HG02759 (cell line): ENCODE results near the gene TMEM94.
"Not testable (repeated sequence)": the region's sequence is repeated elsewhere in the genome, so short reads cannot be mapped to it uniquely, and the experiment has no call there.

Experiments used
- ATAC-seq: cut with Tn5 transposase; IDR thresholded peaks from one replicate; pipeline ENCODE4 v1.9.1; 2021; ENCODE audit warnings: mild to moderate bottlenecking, moderate library complexity; ENCODE audit not compliant: unreplicated experiment

Gene TMEM94

DNA sequence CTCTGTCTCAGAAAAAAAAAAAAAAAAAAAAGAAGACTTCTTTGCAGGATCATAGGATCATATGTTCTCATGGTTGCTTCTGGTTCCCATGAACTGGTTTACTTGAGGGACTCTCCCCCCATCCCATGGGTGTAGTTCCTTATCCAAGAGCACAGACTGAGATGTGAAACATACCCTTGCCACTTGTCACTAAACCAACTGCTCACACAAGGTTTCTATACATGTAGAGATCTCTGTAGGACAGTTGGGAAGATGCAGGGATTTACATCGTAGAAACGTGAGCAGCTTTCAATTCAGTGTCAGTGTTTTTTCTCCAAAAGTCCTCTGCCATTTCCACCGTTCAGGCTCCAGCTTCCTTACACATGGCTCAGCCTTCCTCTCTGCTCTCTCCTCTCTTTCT, 11.1 kb upstream of the TMEM94 start:
- ATAC-seq = no peak

DNA sequence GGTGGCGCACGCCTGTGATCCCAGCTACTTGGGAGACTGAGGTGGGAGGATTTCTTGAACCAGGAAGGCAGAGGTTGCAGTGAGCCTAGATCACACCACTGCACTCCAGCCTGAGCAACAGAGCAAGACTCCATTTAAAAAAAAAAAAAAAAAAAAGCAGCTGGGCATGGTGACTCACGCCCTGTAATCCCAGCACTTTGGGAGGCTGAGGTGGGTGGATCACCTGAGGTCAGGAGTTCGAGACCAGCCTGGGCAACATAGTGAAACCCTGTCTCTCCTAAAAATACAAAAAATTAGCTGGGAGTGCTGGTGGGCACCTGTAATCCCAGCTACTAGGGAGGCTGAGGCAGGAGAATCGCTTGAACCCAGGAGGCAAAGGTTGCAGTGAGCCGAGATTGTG, 10.5 kb upstream of the TMEM94 start:
- ATAC-seq = not testable (repeated sequence)

DNA sequence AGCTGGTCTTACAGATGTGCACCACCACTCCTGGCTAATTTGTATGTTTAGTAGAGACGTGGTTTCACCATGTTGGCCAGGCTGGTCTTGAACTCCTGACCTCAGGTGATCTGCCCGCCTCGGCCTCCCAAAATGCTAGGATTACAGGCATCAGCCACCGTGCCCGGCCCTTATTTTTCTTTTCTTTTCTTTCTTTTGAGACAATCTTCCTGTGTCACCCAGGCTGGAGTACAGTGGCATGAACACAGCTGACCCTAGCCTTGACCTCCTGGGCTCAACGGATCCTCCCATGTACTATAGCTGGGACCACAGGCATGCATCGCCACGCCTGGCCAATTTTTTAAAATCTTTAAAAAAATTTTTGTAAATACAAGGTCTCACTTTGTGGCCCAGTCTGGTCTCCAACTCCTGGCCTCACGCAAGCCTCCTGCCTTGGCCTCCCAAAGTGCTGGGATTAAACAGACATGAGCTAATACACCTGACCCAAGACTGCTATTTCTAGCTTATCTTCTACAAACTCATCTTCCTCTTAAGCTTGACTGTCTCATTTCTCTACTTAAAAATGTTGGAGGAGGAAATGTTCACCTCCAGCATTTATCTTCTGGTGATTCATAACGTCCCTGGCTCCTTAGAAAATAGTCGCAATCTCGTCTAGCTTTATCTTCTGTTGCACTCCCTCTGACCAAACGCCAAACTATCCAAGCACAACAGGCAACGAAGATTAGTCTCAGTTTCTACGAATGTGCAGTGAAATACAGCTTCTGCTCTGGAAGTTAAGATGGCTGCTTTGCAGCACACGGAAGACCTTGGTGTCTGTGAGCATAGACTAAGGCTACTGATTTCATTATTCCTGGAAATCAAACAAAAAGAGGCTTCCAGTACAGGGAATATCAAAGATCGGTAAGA, 8.2 kb upstream of the TMEM94 start:
- no peak for ATAC-seq

DNA sequence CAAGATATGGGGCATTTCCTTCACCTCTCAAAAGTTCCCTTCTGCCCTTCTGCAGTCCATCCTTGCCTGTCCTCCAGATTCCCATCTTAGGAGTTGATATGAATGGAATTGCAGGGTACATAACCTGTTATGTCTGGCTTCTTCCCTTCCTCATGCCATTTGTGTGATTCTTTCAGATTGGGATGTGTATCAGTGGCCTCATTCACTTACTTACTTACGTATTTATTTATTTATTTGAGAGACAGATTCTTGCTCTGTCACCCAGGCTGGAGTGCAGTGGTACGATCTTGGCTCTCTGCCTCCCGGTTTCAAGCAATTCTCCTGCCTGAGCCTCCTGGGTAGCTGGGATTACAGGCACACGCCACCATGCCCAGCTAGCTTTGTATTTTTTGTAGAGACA, 6.2 kb upstream of the TMEM94 start:
- ATAC-seq = no peak

DNA sequence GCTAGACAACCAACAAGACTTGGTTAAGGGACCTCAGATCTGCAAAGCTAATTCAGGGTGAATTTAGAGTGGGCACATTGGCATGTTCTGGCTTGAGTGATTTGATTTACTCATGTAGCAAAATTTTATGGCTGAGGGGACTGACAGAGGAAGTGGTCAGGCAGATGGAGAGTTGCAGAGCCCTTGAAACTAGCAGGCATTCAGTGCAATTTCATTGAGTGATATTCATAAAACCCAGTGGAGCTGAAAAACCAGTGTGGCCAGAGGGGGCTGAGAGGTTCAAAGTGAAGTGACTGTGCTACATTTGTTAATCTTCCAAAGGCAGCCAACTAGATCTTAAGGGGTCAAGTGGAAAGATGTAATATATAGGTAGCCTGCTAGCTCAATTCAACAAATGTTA, 2.2 kb upstream of the TMEM94 start:
- ATAC-seq = no peak

DNA sequence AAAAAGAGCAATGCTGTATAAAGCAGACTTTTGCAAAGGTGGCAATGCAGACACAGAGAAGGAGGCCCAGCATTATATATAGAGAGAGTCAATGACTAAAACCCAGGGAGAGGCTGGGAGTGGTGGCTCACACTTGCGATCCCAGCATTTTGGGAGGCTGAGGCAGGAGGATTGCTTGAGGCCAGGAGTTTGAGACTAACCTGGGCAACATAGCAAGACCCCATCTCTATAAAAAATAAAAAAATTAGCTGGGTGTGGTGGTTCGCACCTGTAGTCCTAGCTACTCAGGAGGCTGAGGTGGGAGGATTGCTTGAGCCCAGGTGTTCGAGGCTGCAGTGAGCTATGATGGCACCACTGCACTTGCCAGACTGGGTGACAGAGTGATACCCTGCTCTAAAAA, 1.8 kb upstream of the TMEM94 start:
- not testable (repeated sequence) for ATAC-seq

DNA sequence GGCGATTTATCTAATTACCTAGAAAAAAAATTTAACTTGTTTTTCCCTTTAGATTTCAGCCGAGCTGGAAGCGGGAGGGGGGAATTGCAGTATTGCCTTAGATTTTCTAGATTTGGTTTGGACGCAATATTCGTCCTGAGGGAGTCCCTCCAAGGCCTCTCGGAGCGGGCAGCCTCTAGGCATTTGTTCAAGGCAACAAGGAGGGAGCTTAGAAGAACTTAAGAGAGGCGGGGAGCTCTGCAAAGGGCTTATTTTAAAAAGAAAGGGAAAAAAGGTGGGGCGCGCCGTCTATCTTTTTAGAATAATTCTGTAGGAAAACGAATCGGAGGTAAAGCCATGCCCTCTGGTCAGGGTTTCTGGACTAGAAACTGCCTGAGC, 407 bp upstream of the TMEM94 start:
- ATAC-seq = no peak

DNA sequence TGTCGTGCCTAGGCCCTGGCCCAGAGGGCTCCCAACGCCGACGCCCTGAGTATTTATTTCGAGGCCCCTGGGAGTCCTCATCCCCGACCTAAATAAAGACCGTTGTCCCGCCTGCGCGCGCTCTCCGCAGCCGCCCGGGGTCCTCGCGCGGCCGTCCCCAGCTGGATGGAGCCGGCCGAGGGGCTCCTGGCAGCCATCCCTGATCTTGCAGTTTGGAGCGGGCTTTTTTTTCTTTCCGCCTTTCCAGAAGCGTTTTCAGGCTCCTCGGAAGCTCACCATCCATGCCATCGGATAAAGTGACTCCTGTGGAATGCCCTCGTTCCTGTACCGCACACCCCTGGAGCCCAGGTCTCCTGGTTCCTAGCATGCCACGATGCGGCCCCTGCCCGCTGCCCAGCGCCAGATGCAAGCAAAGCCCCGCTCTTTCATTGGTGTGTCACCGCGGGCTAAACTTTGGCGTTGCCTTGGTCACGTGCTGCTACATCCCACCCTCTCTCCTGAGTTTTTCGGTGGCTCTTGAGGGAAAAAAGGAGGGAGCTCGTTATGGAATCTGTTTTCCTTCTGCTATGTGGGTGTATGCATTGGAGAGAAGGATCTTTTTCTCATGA, 716 bp downstream of the TMEM94 start:
- ATAC-seq = no peak

DNA sequence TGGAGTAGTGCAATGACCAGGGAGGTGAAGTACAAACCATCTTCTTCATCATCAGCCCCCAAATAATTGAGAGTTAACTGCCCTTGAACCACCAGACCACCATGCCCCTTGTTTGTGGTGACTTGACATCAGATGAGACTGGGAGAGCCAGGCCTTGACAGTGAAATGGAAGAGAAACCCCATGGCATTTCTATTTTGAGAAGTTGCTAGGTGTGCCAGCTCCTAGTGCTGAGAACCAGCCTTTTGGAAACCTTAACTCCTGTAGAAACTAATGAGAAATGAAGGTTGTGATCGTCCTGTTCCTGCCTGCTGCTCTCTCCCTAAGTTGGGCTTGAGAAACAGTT, 2.8 kb downstream of the TMEM94 start:
- ATAC-seq = no peak

DNA sequence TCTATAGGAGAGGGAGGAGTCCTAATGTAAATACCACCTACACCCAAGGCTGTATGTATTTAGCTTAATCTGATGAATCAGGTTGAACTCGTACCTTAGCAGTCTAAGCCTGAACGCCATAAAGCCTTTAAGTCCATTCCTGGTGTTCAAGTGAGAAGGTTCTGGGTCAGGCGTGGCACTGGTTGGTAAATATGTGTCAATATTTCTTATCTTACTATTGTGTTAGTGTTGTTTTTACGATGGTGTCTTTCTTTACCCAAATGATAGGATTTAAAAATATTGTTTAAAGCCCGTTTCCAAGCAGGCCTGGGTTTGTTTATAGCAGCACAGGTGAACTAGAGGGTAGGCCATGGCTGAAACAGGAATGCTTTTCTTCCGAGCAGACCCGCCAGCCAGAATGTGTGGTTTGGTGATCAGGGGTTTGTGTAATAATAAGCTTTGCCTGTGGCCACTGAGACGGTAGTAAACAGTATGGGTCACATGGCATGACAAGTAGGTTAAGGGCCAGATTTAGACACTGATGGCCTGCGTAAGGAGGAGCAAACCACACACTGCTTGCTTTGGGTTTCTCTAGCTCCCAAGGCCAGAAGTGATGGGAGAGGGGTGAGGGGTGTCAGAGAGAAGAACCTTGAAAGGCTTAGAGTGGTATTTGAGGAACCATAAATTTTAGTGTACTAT, 3.3 kb downstream of the TMEM94 start:
- ATAC-seq = no peak

DNA sequence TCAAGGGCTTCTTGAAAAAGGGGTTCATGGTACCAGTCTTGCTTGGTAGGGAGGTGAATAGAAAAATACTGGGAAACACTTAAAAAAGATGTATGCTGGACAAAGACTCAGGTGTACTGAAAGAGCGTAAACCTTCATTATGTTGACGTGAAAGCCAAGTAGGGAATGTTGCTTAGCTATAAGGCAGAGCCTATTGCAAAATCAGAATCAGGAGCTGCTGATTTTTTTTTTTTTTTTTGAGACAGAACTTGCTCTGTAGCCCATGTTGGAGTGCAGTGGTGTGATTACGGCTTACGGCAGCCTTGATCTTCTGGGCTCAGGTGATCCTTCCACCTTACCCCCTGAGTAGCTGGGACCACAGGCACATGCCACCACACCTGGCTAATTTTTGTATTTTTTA, 3.9 kb downstream of the TMEM94 start:
- no peak for ATAC-seq

DNA sequence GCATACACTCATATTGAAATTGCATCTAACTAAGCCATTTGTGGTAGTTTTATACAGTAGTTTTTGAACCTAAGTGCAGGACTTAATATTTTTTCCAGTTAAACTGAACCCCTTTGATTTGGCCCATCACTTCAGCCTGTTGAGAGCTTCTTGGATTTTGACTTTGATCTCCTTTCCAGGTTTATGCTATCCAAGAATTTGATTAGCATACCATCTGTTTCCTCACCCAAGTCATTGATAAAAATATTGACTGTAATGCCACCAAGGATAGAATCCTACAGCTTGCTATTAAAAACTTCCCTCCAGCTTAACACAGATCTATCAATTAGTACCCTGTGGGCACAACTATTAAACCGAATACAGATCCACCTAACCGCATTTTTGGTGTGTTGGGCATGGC, 7.2 kb downstream of the TMEM94 start:
- no peak for ATAC-seq

DNA sequence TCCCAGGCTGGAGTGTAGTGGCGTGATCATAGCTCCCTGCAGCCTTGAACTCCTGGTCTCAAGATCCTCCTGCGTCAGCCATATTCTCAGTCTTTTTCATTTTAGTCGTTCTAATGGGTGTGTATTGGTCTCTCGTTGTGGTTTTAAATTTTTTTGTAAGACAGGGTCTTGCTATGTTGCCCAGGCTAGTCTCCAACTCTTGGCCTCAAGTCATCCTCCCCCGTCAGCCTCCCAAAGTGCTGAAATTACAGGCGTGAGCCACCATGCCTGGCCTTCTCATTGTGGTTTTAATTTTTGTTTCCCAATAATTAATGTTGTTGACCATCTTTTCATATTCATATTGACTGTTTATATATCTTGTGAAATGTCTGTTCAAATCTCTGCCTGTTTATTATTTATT, 8.6 kb downstream of the TMEM94 start:
- no peak for ATAC-seq

DNA sequence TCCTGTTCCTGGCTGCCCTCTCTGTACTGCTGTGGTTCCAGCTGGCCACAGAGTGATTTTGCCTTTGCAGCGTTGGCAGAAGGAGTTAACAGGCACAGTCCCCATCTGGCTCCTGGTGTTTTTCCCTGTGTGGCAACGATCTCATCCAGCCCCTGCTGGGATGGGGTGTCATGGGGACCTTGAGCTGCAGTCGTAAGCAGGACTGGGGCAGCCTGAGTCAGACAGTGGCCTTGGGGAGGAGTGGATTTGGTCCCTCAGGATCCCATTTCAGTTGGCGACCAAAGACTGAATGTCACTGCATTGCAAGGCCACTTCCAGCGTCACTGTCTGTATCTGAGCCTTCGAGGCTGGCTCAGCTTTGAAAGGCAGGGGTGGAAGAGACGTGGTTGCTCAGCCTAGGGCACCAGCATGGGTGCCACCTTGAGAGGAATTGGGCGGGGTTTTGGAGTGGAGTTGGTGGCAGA, 11.9 kb downstream of the TMEM94 start:
- no peak for ATAC-seq

DNA sequence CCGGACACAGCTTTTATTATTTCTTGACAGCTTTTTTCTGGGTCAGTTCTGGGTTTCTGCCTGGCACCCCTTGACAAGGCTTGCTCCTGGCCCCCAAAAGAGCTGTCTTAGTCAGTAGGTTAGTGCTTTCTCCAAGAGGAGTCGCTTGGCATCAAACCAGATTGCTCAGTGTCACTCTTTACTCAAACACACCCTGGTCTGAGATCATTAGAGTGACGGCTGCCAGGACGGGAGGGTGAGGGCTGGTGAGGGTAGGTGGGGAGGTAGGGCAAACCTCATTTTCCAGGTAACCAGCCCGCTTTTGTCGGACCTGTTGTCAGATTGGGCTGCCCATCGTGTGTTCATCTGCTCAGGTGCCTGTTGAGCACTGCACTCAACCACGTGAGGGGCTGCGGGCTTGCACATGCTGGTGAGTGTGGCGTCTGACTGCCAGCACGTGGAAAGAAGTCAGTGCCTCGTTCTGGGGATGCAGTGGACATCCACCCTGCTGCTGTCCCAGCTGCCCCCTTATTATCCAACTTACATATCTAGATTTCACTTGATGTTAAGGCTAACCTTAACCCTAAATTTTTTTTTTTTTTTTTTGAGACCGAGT, 12.4 kb downstream of the TMEM94 start:
- ATAC-seq = no peak

DNA sequence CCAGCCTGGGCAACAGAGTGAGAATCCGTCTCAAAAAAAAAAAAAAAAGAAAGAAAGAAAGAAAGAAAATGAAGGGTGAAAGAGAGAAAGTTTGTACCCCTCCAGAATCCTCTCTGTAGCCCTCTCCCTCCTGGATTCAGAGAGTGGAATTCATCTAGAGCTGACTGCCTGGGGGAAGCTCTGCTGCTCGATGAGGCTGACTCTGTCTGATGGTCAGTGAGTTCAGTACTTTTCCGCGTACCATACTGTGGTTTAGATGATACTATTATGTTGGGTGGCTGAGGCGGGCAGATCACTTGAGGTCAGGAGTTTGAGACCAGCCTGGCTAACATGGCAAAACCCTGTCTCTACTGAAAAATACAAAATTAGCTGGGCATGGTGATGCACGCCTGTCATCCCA, 14.8 kb downstream of the TMEM94 start:
- no peak for ATAC-seq

DNA sequence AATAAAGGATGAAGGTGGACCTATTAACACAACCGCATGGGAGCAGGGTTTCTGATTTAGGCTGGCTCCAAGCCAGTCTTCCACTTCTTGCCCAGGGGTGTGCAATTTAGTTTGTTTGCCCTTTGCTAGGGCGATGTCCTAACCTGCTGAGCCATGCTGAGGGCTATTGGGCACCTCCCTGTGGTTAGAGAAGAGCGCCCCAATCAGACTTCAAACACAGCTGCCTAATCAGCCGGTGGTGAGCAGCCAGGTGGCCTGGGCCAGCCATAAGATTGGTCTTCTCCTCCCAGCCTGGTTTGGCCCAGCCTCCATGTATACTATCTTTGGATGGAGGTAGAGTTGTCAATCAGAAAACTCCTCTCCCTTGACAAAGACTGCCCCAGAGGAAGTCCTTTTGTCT, 15.7 kb downstream of the TMEM94 start:
- no peak for ATAC-seq

DNA sequence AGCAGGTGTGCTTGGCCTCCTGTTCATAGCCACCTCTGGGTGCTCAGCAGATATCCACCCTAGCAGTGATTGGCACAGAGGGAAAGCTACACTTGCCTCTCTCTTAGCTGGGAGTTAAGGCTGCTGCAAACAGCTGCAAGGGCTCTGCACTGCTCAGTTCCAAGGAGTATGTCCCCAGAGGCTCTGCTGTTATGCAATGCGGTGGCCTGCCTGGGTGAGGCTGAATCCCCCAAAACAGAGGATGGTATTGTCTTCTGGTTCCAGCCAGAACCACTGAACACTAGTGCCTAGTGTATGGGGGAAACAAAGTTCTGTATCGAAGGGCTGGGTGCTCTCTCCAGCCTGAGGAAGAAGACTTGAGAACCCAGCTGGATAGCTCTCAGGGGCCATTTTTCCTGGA, 16.8 kb downstream of the TMEM94 start:
- no peak for ATAC-seq

DNA sequence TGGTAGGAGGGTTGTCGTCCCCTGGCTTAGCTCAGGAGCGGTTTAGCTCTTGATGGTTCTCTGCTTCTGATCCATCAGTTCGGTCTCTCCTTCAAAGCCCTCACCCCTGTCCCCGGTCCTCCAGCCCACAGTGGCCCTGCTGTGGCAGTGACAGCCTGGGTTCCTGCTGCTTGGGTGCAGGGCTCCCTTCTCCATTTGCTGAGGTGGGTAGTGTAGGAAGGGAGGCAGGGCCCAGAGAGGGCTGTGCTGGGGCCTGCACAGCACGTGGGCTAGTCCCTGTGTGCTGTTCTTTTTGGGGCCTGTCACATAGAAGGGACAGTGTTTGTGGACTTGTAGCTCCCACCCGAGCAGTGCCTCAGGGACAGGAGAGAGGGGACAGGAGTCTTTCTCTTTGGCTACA, 18.3 kb downstream of the TMEM94 start:
- ATAC-seq = no peak

DNA sequence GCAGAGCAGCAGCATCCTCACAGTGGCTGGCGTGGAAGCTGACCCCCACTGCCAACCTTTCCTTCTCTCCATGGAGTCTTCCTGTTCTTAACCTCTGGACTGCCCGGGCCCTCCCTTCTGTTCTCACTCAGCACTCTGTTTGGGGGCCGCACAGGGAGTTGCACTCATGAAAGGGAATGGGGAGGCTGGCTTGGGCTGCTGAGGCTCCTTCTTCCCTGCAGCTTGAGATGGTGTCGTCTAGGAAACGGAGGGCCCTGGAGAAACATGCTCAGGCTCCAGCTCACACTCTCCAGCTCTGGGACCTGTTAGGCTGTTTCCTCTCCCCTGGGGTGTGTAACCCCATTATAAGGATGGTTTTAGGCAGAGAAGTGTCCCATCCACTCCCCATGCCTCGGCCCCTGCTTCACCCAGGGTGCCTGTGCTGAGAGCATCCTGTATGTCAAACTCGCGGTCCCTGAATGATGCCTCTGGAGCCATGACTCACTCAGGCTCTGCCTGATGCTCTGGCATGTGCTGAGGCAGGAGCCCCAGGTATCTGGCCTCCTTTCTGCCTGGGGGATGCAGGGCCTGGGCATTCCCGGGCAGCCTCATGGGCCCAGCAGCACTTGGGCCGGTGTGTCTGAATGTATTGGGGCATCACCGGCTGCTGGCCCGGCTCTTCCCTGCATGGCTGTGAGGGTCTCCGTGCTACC, 18.9 kb downstream of the TMEM94 start:
- ATAC-seq = no peak

DNA sequence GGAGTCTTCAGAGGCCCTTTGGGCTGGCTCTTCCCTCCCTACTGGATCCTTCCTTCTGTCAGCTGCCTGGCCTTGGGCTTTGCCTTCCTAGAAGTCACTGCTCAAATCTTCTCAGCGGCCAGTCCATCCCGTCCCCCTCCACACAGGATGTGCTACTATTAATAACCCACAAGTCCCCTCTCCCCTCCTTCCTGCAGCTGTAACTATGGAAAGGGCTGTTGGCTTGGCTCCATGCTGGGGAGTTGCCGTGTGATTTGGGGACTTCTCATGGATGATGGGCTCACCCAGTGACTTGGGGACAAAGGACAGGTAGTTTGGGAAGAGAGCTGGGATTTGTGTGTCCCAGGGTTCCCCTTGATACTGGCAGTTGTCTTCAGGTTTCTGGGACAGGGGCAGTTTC, 19.4 kb downstream of the TMEM94 start:
- no peak for ATAC-seq
